ENCODE measurements around the gene C5AR2.

- no peak for TF ChIP-seq POLR2A (IDR thresholded peaks at IDR 0.05; ENCODE audit: low read depth, low read length)
- TF ChIP-seq POLR2AphosphoS5 (IDR thresholded peaks at IDR 0.05; ENCODE audit: low read depth, low read length): no peak
- no peak for TF ChIP-seq TAF1 (IDR thresholded peaks at IDR 0.05; ENCODE audit: low read depth, low read length)
- TF ChIP-seq PAX5 (IDR thresholded peaks at IDR 0.05; ENCODE audit: insufficient read depth, low read length, severe bottlenecking): no peak
- TF ChIP-seq SPI1 (IDR thresholded peaks at IDR 0.05; ENCODE audit: low read depth, low read length): no peak
Observed at GRCh38 chr19:47377208-47377701, 45.3 kb downstream of the C5AR2 start.

Data from GM12891 (cell line).